Measurements from ENCODE around the gene ERMARD.

ERMARD gene

DNA sequence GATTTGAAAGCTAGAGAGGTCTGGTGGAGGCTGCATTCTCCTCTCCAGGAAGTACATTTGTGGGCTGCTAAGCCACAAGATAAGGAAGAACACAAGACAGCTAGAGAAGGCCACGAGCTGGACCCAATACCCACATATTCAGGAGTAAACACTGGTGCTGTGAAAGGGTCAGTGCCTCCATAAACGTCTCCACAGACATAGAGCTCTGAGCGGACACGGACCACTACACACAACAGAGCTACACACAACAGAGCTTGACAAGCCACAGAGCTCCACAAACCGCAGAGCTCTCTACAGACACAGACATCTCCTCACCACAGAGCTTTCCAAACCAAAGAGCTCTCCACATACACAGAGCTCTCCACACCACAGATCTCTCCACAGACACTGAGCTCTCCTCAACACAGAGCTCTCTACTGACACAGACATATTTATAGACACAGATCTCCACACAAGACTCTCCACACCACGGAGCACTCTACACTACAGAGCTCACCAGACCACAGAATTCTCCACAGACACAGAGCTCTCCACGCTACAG, 51.9 kb downstream of the ERMARD start:
- FAIRE-seq = no peak

GRCh38 chr6:169803816-169804340, 52.5 kb downstream of the ERMARD start:
- no peak for FAIRE-seq

DNA sequence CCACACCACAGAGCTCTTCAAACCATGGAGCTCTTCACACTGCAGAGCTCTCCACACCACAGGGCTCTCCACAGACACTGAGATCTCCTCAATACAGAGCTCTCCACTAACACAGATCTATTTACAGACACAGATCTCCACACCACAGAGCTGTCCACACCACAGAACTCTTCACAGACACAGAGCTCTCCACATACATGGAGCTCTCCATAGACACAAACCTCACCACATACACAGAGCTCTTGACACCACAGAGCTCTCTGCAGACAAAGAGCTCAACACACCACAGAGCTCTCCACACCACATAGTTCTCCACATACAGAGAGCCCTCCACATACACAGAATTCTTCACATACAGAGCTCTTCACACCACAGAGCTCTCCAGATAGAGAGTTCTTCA, 53.0 kb downstream of the ERMARD start:
- FAIRE-seq = no peak

DNA sequence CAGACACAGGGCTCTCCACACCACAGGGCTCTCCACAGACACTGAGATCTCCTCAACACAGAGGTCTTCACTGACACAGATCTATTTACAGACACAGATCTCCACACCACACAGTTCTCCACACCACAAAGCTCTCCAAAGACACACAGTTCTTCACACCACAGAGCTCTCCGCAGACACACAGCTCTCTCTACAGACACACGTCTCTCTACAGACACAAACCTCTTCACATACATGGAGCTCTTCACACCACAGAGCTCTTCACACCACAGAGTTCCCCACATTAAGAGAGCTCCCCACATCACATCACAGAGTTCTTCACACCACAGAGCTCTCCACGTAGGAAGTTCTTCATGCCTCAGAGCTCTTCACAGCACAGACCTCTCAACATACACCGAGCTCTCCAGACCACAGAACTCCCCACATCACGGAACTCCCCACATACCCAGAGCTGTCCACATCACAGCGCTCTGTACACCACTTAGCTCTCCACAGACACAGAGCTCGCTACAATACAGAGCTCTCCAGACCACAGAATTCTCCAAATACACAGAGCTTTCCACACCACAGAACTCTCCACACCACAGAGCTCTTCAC, 53.9 kb downstream of the ERMARD start:
- no peak for FAIRE-seq

DNA sequence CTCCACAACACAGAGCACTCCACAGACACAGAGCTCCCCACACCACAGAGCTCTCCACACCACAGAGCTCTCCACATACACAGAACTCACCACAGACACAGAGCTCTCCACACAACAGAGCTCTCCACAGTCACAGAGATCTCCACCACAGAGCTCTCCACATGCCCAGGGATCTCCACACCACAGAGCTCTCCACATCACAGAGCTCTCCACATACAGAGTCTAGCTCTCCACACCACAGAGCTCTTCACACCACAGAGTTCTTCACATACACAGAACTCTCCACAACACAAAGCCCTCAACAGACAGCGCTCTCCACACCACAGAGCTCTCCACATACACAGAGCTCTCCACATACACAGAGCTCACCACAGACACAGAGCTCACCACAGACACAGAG, 55.3 kb downstream of the ERMARD start:
- FAIRE-seq = no peak

- FAIRE-seq = no peak
Measured at GRCh38 chr6:169807229-169807628, 55.8 kb downstream of the ERMARD start.

- no peak for FAIRE-seq
Measured at GRCh38 chr6:169807699-169808607, 56.5 kb downstream of the ERMARD start.

- no peak for FAIRE-seq
Measured at GRCh38 chr6:169808608-169808967, 57.2 kb downstream of the ERMARD start.

- no peak for FAIRE-seq
Measured at GRCh38 chr6:169809386-169809785, 58.0 kb downstream of the ERMARD start.

GRCh38 chr6:169810066-169810989, 58.9 kb downstream of the ERMARD start:
- no peak for FAIRE-seq

- no peak for FAIRE-seq
Measured at GRCh38 chr6:169811072-169811471, 59.6 kb downstream of the ERMARD start.

DNA sequence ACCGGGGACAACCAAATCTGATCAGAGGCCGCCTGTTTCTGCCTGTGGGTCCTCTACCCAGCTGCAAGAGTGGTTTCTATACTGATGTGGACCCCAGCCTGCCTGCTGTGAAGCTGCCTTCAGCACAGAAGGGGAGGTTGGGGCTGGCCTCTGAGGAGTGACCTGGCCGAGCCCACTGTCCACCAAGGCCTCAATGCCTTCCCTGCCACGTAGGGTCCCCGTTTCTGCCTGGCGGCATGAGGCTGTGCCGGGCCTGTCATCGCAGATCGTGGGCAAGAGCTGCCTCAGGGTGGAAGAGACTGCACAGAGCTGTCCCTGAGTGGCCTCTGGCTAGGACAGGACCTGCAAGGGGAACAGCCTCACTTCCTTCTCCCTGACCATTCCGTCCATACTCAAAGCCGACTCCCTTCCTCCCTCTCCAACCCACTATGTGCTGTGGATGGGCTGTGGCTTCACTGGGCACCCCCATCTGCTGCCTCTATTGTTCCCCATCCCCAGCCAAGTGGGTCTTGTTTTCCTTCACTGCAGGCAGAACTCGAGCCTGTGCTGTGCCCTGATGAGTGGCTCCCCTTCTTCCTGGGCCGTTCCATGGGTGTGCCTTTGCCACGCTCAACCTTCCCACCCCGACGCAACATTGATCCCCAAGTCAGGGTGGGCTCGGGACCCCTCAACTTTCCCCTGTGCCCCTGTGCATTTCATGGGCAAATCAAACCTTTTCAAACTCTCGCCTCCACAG, 60.3 kb downstream of the ERMARD start:
- no peak for FAIRE-seq

- no peak for FAIRE-seq
Measured at GRCh38 chr6:169812257-169812644, 60.8 kb downstream of the ERMARD start.

DNA sequence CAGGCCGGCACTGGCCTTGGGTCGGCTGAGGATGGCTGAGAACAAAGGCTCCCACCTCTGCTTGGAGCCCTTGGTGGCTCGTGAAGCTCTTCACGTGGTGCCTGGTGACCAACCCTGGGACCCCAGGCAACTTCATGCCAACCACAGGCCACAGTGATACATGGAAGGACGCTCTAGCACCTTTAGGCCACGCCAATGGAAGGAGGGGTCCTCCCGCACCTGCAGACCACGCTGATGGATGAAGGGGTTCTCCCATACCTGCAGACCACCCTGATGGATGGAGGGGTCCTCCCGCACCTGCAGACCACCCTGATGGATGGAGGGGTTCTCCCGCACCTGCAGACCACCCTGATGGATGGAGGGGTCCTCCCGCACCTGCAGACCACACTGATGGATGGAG, 62.5 kb downstream of the ERMARD start:
- FAIRE-seq = no peak

DNA sequence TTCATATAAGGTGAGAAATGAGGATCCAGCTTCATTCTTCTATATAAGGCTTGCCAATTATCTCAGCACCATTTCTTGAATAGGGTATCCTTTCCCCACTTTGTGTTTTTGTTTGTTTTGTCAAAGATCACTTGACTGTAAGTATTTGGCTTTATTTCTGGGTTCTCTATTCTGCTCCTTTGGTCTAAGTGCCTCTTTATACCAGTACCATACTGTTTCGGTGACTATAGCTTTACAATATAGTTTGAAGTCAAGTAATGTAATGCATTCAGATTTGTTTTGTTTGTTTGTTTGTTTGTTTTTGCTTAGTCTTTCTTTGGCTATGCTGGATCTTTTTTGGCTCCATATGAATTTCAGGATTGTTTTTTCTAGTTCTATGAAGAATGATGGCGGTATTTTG, 64.6 kb downstream of the ERMARD start:
- FAIRE-seq = no peak

- no peak for FAIRE-seq
Measured at GRCh38 chr6:169816975-169817374, 65.6 kb downstream of the ERMARD start.

- FAIRE-seq = no peak
Measured at GRCh38 chr6:169820358-169820757, 68.9 kb downstream of the ERMARD start.

- FAIRE-seq = no peak
Measured at GRCh38 chr6:169824021-169824420, 72.6 kb downstream of the ERMARD start.

- FAIRE-seq = no peak
Measured at GRCh38 chr6:169824848-169825557, 73.6 kb downstream of the ERMARD start.

GRCh38 chr6:169825558-169826225, 74.3 kb downstream of the ERMARD start:
- no peak for FAIRE-seq

DNA sequence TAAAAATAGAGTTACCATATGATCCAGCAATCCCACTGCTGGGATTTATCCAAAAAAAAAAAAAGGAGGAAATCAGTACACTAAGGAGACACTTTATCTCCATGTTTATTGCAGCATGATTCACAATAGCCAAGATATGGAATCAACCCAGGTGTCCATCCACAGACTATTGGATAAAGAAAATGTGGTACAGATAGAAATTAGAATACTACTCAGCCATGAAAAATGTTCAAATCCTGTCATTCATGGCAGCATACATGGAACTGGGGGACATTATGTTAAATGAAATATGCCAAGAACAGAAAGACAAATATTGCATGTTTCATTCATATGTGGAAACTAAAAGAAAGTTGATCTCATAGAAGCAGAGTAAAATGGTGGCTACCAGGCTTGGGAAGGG, 75.3 kb downstream of the ERMARD start:
- FAIRE-seq = no peak
